Measurements from ENCODE around the gene S100A16.

- TF ChIP-seq POLR2AphosphoS5 (IDR thresholded peaks at IDR 0.05; ENCODE audit: low read depth, low read length) (no peak), TAF1 (IDR thresholded peaks at IDR 0.05; ENCODE audit: borderline replicate concordance, low read depth, low read length) (no peak)
Measured at GRCh38 chr1:153612755-153613331, at the start of gene S100A16.

All from GM12892 (cell line).